Measurements from ENCODE around the gene CXXC4. TPM values are rescaled to one million over a fixed set of nuclear protein-coding genes. Genes with fewer than 3 reads are reported as not detected.

The CXXC4 gene
- total RNA-seq, 4 donors from 2014 or later = 5.2 to 10.6 (median 7.8) TPM

GRCh38 chr4:104429150-104429741 is 65.4 kb downstream of the CXXC4 start:
- no peaks in the 10 kb centered on the region for H3K27me3 ChIP-seq
- 23 to 47% methylated on average over 2 of the region's 2 CpGs for WGBS, 2 donors
- H3K4me1 ChIP-seq = no peaks in the 10 kb centered on the region
- H3K27ac ChIP-seq = no peak overlapping the region
- intact Hi-C loops (cut with DNase I) = no loop called here
- TF ChIP-seq, protein P1, sequence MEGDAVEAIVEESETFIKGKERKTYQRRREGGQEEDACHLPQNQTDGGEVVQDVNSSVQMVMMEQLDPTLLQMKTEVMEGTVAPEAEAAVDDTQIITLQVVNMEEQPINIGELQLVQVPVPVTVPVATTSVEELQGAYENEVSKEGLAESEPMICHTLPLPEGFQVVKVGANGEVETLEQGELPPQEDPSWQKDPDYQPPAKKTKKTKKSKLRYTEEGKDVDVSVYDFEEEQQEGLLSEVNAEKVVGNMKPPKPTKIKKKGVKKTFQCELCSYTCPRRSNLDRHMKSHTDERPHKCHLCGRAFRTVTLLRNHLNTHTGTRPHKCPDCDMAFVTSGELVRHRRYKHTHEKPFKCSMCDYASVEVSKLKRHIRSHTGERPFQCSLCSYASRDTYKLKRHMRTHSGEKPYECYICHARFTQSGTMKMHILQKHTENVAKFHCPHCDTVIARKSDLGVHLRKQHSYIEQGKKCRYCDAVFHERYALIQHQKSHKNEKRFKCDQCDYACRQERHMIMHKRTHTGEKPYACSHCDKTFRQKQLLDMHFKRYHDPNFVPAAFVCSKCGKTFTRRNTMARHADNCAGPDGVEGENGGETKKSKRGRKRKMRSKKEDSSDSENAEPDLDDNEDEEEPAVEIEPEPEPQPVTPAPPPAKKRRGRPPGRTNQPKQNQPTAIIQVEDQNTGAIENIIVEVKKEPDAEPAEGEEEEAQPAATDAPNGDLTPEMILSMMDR (IDR thresholded peaks at IDR 0.05) = no peak
- TF ChIP-seq POLR2A (IDR thresholded peaks at IDR 0.05) = no peak
- H3K36me3 ChIP-seq = no peaks in the 10 kb centered on the region
- DNase-seq = peak; percentile 31 to 34
- no peak overlapping the region for H3K4me3 ChIP-seq (replicated peaks in 1 of 3)
- no peaks in the 10 kb centered on the region for H3K9me3 ChIP-seq

GRCh38 chr4:104425948-104426347 is 68.7 kb downstream of the CXXC4 start:
- TF ChIP-seq, protein P1 (IDR thresholded peaks at IDR 0.05) = no peak
- no peak for TF ChIP-seq POLR2A (IDR thresholded peaks at IDR 0.05)
- H3K9me3 ChIP-seq = no peaks in the 10 kb centered on the region
- 73 to 81% methylated on average over 2 of the region's 2 CpGs for WGBS, 2 donors
- H3K36me3 ChIP-seq = no peaks in the 10 kb centered on the region
- H3K27me3 ChIP-seq = no peaks in the 10 kb centered on the region
- no peak overlapping the region for H3K27ac ChIP-seq
- H3K4me1 ChIP-seq = no peaks in the 10 kb centered on the region
- intact Hi-C loops (cut with DNase I) = no loop called here
- no peak overlapping the region for H3K4me3 ChIP-seq (replicated peaks in 1 of 3)
- no peak for DNase-seq

DNA sequence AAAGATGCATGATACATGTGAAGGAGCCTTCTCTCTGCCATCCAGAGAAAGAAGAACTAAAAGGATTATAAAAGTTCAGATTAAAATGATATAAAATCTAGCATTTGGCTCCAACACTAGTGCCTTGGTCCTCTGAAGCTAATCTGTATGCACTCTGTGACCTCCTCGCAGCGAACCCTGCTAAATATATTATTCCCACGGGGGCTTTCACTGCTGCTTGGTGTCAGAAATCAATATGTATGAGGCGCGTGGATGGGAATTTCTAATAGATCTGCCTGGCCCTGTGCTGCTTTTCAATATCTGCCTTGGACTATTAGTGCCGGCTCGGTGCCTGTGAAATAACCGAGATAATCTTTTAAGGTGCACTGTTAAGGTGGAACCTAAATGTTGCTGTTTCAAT is 69.7 kb downstream of the CXXC4 start:
- intact Hi-C loops (cut with DNase I) = no loop called here
- peak in 1 of 2 donors; percentile 1 for DNase-seq
- H3K27ac ChIP-seq = no peak overlapping the region
- H3K4me1 ChIP-seq = no peaks in the 10 kb centered on the region
- H3K27me3 ChIP-seq = no peaks in the 10 kb centered on the region
- peak overlapping the region in 2 of 3 donors; percentile 25 to 56 for H3K4me3 ChIP-seq (replicated peaks in 1 of 3)
- H3K9me3 ChIP-seq = no peaks in the 10 kb centered on the region
- H3K36me3 ChIP-seq = no peaks in the 10 kb centered on the region
- 7 to 10% methylated on average over 8 of the region's 8 CpGs for WGBS, 2 donors
- no peak for TF ChIP-seq POLR2A (IDR thresholded peaks at IDR 0.05)
- TF ChIP-seq, protein P1 (IDR thresholded peaks at IDR 0.05) = no peak

DNA sequence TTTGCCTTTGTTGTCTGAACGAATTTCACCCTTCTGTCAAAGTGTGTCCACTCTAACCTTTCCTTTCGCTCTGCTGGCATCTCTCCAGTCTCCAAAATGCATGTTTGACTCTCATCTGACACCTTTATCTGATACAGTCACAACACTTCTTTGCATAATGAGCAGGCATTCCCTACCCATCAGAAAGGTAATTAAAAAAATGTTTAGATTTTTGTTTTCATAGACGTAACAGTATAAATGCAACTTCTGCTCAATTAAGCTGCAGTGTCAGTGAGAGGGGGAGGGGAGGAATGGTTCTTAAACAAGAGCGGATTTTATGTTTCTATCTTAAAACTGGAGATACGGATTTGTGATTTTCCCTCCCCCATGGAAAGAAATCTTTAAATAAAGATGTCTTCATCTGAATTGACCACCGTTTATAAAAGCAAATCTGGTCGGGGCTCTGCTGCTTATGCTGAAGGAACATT is 70.2 kb downstream of the CXXC4 start:
- TF ChIP-seq, protein P1 (IDR thresholded peaks at IDR 0.05) = no peak
- TF ChIP-seq POLR2A (IDR thresholded peaks at IDR 0.05) = no peak
- DNase-seq = peak in 1 of 2 donors; percentile 2
- Histone ChIP-seq H3K36me3 (no peaks in the 10 kb centered on the region), H3K4me1 (no peaks in the 10 kb centered on the region), H3K4me3 (replicated peaks in 1 of 3) (peak overlapping the region in 2 of 3 donors; percentile 25 to 56), H3K9me3 (no peaks in the 10 kb centered on the region), H3K27me3 (no peaks in the 10 kb centered on the region), H3K27ac (no peak overlapping the region)
- WGBS, 2 donors = 16% methylated on average over 7 of the region's 7 CpGs
- intact Hi-C loops (cut with DNase I) = no loop called here

GRCh38 chr4:104421566-104421965 is 73.1 kb downstream of the CXXC4 start:
- H3K27me3 ChIP-seq = no peaks in the 10 kb centered on the region
- TF ChIP-seq, protein P1 (IDR thresholded peaks at IDR 0.05) = no peak
- TF ChIP-seq POLR2A (IDR thresholded peaks at IDR 0.05) = no peak
- no peaks in the 10 kb centered on the region for H3K36me3 ChIP-seq
- 87 to 95% methylated on average over 2 of the region's 2 CpGs for WGBS, 2 donors
- intact Hi-C loops (cut with DNase I) = no loop called here
- no peak overlapping the region for H3K4me3 ChIP-seq (replicated peaks in 1 of 3)
- no peaks in the 10 kb centered on the region for H3K4me1 ChIP-seq
- H3K27ac ChIP-seq = no peak overlapping the region
- no peak for DNase-seq
- no peaks in the 10 kb centered on the region for H3K9me3 ChIP-seq

Data from thyroid gland (tissue), 4 donors.